K562 (cell line): ENCODE measurements around the gene LAGE3. TPM values are rescaled to one million over a fixed set of nuclear protein-coding genes. Genes with fewer than 3 reads are reported as not detected.
A peak's percentile ranks its signal among the peaks of the same experiment; 100 is the strongest.

ENCODE experiments used
- ATAC-seq: fragments of 200-7000 bp; cut with Tn5 transposase; 3 replicates; pipeline ENCODE4 v1.9.1; 2020; ENCODE audit warnings: moderate library complexity
- BruUV-seq: library from RNA; stranded (reverse); fragments of 400-500 nt; replicated peaks from 2 replicates; lab custom pipeline; 2021; lab: Mats Ljungman, UMichigan
- CTCF ChIA-PET: fragments of 300-600 bp; formaldehyde crosslinking; extraction: SDS; loops from one replicate; lab custom pipeline; 2021; ENCODE audit warnings: low intra/inter-chr PET ratio; lab: Yijun Ruan, JAX
- POLR2A ChIA-PET: fragments of 300-600, 350-650 bp; sonication (Branson Sonifier 250); formaldehyde crosslinking; extraction: SDS; loops from one replicate; lab custom pipeline; 2021; ENCODE audit warnings: antibody characterized with exemption, inconsistent platforms; lab: Yijun Ruan, JAX
- DNase-seq, 4 experiments: peaks; one replicate each; pipeline versions ENCODE4 v3.0.0 to v3.0.0-alpha.2; 2011 to 2018; ENCODE audit warnings: low spot score in 3 of 4, mixed read lengths in 3 of 4; ENCODE audit errors: extremely low read depth in 1 of 4
- FAIRE-seq: peaks from 2 replicates; lab custom pipeline; 2011; peaks lifted over from hg19 to GRCh38; lab: Jason Lieb, UNC
- H2AFZ ChIP-seq: 2 replicates; pipeline ENCODE4 v1.6.0; 2011; ENCODE audit warnings: low read depth, low read length, control low read depth, inconsistent platforms
- H3K27ac ChIP-seq: fragments of 200-600 bp; 3 replicates; pipeline ENCODE4 v1.8.0; 2011; ENCODE audit warnings: low read depth, mild to moderate bottlenecking, control low read depth, inconsistent platforms, low read length, moderate library complexity, mixed read lengths; ENCODE audit errors: extremely low read depth
- H3K27me3 ChIP-seq, 2 experiments: fragments of 300-600 bp in 1 of 2; 2 replicates in 1 of 2; 3 replicates in 1 of 2; pipeline versions ENCODE4 v1.6.0 to v1.8.0; 2011; ENCODE audit warnings: inconsistent platforms in 2 of 2, low read length in 2 of 2, mild to moderate bottlenecking in 1 of 2, mixed read lengths in 1 of 2, moderate library complexity in 1 of 2; ENCODE audit not compliant: control insufficient read depth in 2 of 2, insufficient read depth in 2 of 2
- H3K36me3 ChIP-seq: fragments of 300-600 bp; 3 replicates; pipeline ENCODE4 v1.8.0; 2011; ENCODE audit warnings: mild to moderate bottlenecking, low read length, inconsistent platforms; ENCODE audit not compliant: control insufficient read depth, insufficient read depth
- H3K4me1 ChIP-seq, 2 experiments: fragments of 200-600 bp in 1 of 2; replicated peaks in 1 of 2; 2 replicates in 1 of 2; 3 replicates in 1 of 2; pipeline versions ENCODE4 v1.5.1 to v1.8.0; 2011; ENCODE audit warnings: inconsistent platforms in 2 of 2, low read length in 2 of 2, mild to moderate bottlenecking in 1 of 2, mixed read lengths in 1 of 2, moderate library complexity in 1 of 2; ENCODE audit not compliant: control insufficient read depth in 2 of 2, insufficient read depth in 2 of 2
- H3K4me2 ChIP-seq: 2 replicates; pipeline ENCODE4 v1.6.1; 2011; ENCODE audit warnings: low read length, control low read depth, inconsistent platforms, mixed read lengths; ENCODE audit not compliant: insufficient read depth
- H3K4me3 ChIP-seq: fragments of 200-600 bp; sonication (generic), shearing (Covaris generic); 2 replicates; pipeline ENCODE4 v1.5.1; 2016; ENCODE audit warnings: control low read depth, inconsistent platforms
- H3K79me2 ChIP-seq: fragments of 200-600 bp; 3 replicates; pipeline ENCODE4 v1.8.0; 2011; ENCODE audit warnings: low read length, inconsistent platforms; ENCODE audit not compliant: control insufficient read depth, insufficient read depth
- H3K9ac ChIP-seq, 2 experiments: 2 replicates each; pipeline versions ENCODE4 v1.6.0 to v1.6.1; 2011; ENCODE audit warnings: low read depth in 2 of 2, low read length in 2 of 2, control low read depth in 1 of 2, inconsistent platforms in 1 of 2, mild to moderate bottlenecking in 1 of 2, mixed read lengths in 1 of 2; ENCODE audit not compliant: insufficient read depth in 1 of 2
- H3K9me1 ChIP-seq: one replicate; pipeline ENCODE4 v1.6.0; 2011; ENCODE audit warnings: inconsistent platforms, mild to moderate bottlenecking, low read length, moderate library complexity; ENCODE audit not compliant: control insufficient read depth, insufficient read depth
- H3K9me3 ChIP-seq: replicated peaks from 2 replicates; pipeline ENCODE4 v1.5.1; 2011; ENCODE audit warnings: low read depth, low read length, inconsistent platforms; ENCODE audit not compliant: control insufficient read depth, insufficient read depth
- H4K20me1 ChIP-seq: replicated peaks from 2 replicates; pipeline ENCODE4 v1.6.1; 2011; ENCODE audit warnings: low read length, inconsistent platforms, mixed read lengths; ENCODE audit not compliant: control insufficient read depth, insufficient read depth
- C11orf30 ChIP-seq: fragments of 450-650 bp; IDR thresholded peaks from 2 replicates; pipeline ENCODE4 v1.6.1; 2016; ENCODE audit warnings: low read depth, mild to moderate bottlenecking
- FOXA3 ChIP-seq, 2 experiments: fragments of 450-650 bp in 1 of 2; sonication (generic) in 1 of 2; formaldehyde crosslinking; IDR thresholded peaks in 1 of 2; conservative IDR thresholded peaks in 1 of 2; 2 replicates each; pipeline versions ENCODE4 v1.4.0 to v1.8.0; 2020 to 2022; ENCODE audit warnings: mild to moderate bottlenecking in 2 of 2, missing genetic modification reagents in 1 of 2
- KHSRP ChIP-seq: fragments of 450-650 bp; IDR thresholded peaks from 2 replicates; pipeline ENCODE4 v1.6.1; 2017
- SAP30 ChIP-seq: fragments of 200-600 bp; sonication (generic); IDR thresholded peaks from 2 replicates; pipeline ENCODE4 v1.6.1; 2012; ENCODE audit warnings: borderline replicate concordance, low read depth, mild to moderate bottlenecking, moderate library complexity, low read length, control low read depth, inconsistent platforms; ENCODE audit not compliant: insufficient read depth, poor library complexity, severe bottlenecking
- ZBTB5 ChIP-seq: fragments of 450-650 bp; IDR thresholded peaks from 2 replicates; pipeline ENCODE4 v1.6.1; 2017; ENCODE audit warnings: antibody characterized with exemption
- ZNF592 ChIP-seq: fragments of 450-650 bp; IDR thresholded peaks from 2 replicates; pipeline ENCODE4 v1.6.1; 2017; ENCODE audit warnings: antibody characterized with exemption, mild to moderate bottlenecking
- ZNF740 ChIP-seq, 3 experiments: fragments of 200-800 bp in 1 of 3; sonication (Bioruptor generic) in 1 of 3; sonication (generic) in 1 of 3; formaldehyde crosslinking in 1 of 3; IDR thresholded peaks; 2 replicates each; pipeline versions ENCODE4 v1.6.1 to v1.8.0; 2016 to 2022; ENCODE audit warnings: mild to moderate bottlenecking in 2 of 3, missing compliant biosample characterization in 2 of 3, missing genetic modification characterization in 2 of 3, missing genetic modification reagents in 1 of 3
- WGBS: fragments of 100-300 bp; shearing (Covaris generic); methylation state at CpG from one replicate; pipeline ENCODE4 v1.1.6; 2016; ENCODE audit warnings: low coverage, mixed read lengths; ENCODE audit not compliant: insufficient coverage; ENCODE audit errors: missing lambda C conversion rate; 5-methylcytosine and 5-hydroxymethylcytosine counted together
- in situ Hi-C: fragments of 300-500 bp; cut with MboI; formaldehyde crosslinking; loops from 4 replicates; pipeline ENCODE4 v1.15.0; 2018; ENCODE audit warnings: inconsistent platforms, mixed read lengths
- intact Hi-C: fragments of 100-400 bp; cut with micrococcal nuclease; formaldehyde crosslinking; loops from 2 replicates; pipeline ENCODE4 v1.14.2; 2022
- polyA plus RNA-seq, 8 experiments: library from polyadenylated mRNA; depleted of rRNA in 4 of 8; stranded (reverse) in 5 of 8; unstranded in 3 of 8; fragments of >200 nt; fragmentation: Nextera tagmentation in 2 of 8; fragmentation: Illumina TruSeq in 1 of 8; extraction: Ambion mirVana in 2 of 8; extraction: Trizol in 1 of 8; gene quantifications; 2 replicates each; pipeline versions ENCODE4 v1.2.1 to v1.2.3, GENCODE V29; 2011 to 2014; ENCODE audit warnings: inconsistent platforms in 1 of 8, missing spikeins in 1 of 8
- total RNA-seq, 7 experiments: library from RNA; depleted of rRNA in 6 of 7; stranded (reverse); fragments of >200 nt in 6 of 7; fragmentation: Illumina TruSeq in 2 of 7; extraction: Trizol in 2 of 7; gene quantifications; 2 replicates each; pipeline versions ENCODE4 v1.2.1 to v1.2.3, GENCODE V29; 2011 to 2021; ENCODE audit warnings: low replicate concordance in 1 of 7

LAGE3 gene
- total and polyA plus RNA-seq, 9 of the 15 experiments (the other 6 are each of a cell fraction or from before 2014, with no cell fraction given) = 28.2 to 125 (median 35.8) TPM

DNA sequence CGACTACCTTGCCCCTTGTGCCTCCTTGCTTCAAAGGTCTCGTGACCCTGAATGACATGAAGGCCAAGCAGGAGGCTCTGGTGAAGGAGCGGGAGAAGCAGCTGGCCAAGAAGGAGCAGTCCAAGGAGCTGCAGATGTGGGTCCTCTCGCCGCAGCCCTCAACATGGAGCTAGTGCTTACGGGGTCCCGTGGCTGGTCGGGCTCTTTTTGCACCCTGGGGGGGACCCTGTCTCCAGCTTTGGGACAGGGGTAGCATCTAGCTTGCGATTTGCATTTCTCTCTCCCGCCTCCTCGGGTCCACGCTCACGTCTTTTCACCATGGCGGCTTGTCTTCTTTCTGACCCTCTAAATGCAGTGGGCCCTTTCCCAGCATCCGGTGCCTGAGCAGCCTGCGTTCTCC, 33.3 kb downstream of the LAGE3 start (continued):
- TF ChIP-seq ZNF592 = no peak
- no peak for TF ChIP-seq FOXA3 (CRISPR knock-in tag; conservative IDR thresholded peaks at IDR 0.05 in 1 of 2, IDR thresholded peaks at IDR 0.05 in 1 of 2)
- TF ChIP-seq KHSRP = no peak
- TF ChIP-seq SAP30 = no peak

DNA sequence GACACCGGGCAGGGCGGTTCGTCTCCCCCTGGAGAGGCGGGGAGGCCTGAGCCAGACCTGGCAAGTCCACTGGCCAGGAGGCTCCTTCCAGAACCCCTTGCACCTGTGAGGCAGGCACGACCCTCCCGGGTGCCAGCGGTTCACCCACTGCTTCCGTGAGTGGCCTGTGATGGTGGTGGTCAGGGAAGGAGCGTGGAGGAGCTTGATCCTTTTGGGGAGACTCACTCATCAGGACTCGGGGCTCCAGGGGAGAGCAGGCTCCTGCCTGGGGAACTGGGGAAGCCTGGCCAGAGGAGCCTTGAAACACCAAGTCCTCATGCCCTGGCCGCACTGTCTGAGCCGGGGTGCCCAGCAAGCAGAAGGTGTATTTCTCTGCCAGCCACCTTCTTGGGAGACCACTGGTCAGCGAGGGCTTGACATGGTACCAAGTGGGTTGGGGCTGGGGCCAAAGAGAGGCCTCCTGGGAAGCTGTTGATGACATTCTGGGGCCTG, 34.3 kb downstream of the LAGE3 start:
- Histone ChIP-seq H3K4me3 (peak overlapping the region; percentile 76), H3K79me2 (peaks cover 18% of the 10 kb centered on the region), H4K20me1 (no peaks in the 10 kb centered on the region), H2AFZ (0 out of 2 replicates have a peak overlapping the region, but pooled peaks have one; percentile 77), H3K9me3 (no peaks in the 10 kb centered on the region), H3K9me1 (no peaks in the 10 kb centered on the region), H3K27me3 (no peaks in the 10 kb centered on the region), H3K27ac (peak overlapping the region; percentile 80), H3K36me3 (peaks cover 65% of the 10 kb centered on the region; the same call in 2 of the 3 replicates), H3K4me1 (peaks cover 9 to 36% of the 10 kb centered on the region in 2 experiments; a peak in 4 of 5 replicates), H3K9ac (peak overlapping the region; percentile 89 to 97), H3K4me2 (peak overlapping the region; percentile 78)
- 27% methylated on average over 10 of the region's 13 CpGs for WGBS
- peak; percentile 60 for ATAC-seq
- DNase-seq = peak in 1 of 4 experiments; percentile 29
- CTCF ChIA-PET = no interaction called here
- intact Hi-C loops = no loop called here
- POLR2A ChIA-PET = interaction anchor here (0.7 to 1.7 kb wide), 5 partner anchors 12 to 47 kb away, joined by 3 to 10 read pairs (median 4); partner anchors contain the start of genes DNASE1L1, PLXNA3, RPL10 and SLC10A3
- in situ Hi-C loops = no loop called here
- FAIRE-seq = no peak
- BruUV-seq = no TSS peak
- TF ChIP-seq C11orf30 (no peak), ZNF740 (CRISPR knock-in tag; IDR thresholded peaks at IDR 0.05) (0 out of 2 replicates have a peak, but pooled peaks have one; percentile 15), ZNF740 (tag; IDR thresholded peaks at IDR 0.05) (no peak), ZBTB5 (no peak)
